HEK293 (cell line): Measurements from ENCODE around the gene BRD3OS.

Experiments
- SP7 ChIP-seq: fragments of 450-650 bp; formaldehyde crosslinking; IDR thresholded peaks from 2 replicates; pipeline ENCODE4 v1.5.1; 2016; ENCODE audit warnings: missing biosample characterization, missing genetic modification characterization
- ZNF169 ChIP-seq: fragments of 450-650 bp; formaldehyde crosslinking; IDR thresholded peaks from 2 replicates; pipeline ENCODE4 v1.5.1; 2016; ENCODE audit warnings: missing biosample characterization, missing genetic modification characterization
- ZNF292 ChIP-seq: fragments of 450-650 bp; formaldehyde crosslinking; IDR thresholded peaks from 2 replicates; pipeline ENCODE4 v1.5.1; 2016; ENCODE audit warnings: low read depth, missing biosample characterization, missing genetic modification characterization, borderline replicate concordance
- ZNF670 ChIP-seq: fragments of 450-650 bp; formaldehyde crosslinking; IDR thresholded peaks from 2 replicates; pipeline ENCODE4 v1.5.1; 2016; ENCODE audit warnings: missing biosample characterization, missing genetic modification characterization, low read depth
- TF ChIP-seq, protein P1 (sequence below): fragments of 450-650 bp; formaldehyde crosslinking; IDR thresholded peaks from 2 replicates; pipeline ENCODE4 v1.5.1; 2016; ENCODE audit warnings: missing biosample characterization, missing genetic modification characterization

- TF ChIP-seq SP7 (tag by site-specific recombination) (no peak), ZNF169 (tag by site-specific recombination) (no peak), ZNF670 (no peak), ZNF292 (tag by site-specific recombination) (no peak)
- TF ChIP-seq, protein P1, sequence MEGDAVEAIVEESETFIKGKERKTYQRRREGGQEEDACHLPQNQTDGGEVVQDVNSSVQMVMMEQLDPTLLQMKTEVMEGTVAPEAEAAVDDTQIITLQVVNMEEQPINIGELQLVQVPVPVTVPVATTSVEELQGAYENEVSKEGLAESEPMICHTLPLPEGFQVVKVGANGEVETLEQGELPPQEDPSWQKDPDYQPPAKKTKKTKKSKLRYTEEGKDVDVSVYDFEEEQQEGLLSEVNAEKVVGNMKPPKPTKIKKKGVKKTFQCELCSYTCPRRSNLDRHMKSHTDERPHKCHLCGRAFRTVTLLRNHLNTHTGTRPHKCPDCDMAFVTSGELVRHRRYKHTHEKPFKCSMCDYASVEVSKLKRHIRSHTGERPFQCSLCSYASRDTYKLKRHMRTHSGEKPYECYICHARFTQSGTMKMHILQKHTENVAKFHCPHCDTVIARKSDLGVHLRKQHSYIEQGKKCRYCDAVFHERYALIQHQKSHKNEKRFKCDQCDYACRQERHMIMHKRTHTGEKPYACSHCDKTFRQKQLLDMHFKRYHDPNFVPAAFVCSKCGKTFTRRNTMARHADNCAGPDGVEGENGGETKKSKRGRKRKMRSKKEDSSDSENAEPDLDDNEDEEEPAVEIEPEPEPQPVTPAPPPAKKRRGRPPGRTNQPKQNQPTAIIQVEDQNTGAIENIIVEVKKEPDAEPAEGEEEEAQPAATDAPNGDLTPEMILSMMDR (tag by site-specific recombination): peak; percentile 96
Observed at GRCh38 chr9:133994353-133995011, 30.8 kb upstream of the BRD3OS start.
